SU-DHL-6 (cell line): ENCODE measurements around the gene CEP128.

Experiments used
- H2AFZ ChIP-seq: fragments of 200-600 bp; sonication (generic); 2 replicates; pipeline ENCODE4 v1.6.1; 2014; ENCODE audit warnings: low read depth, mild to moderate bottlenecking, moderate library complexity, mixed read lengths, antibody characterized with exemption, low read length; ENCODE audit not compliant: severe bottlenecking
- H3F3A ChIP-seq: fragments of 200-600 bp; shearing (Covaris generic); 2 replicates; pipeline ENCODE4 v1.6.0; 2016; ENCODE audit warnings: antibody characterized with exemption, mild to moderate bottlenecking; ENCODE audit not compliant: insufficient read depth
- H3K27ac ChIP-seq: fragments of 200-600 bp; sonication (generic); 2 replicates; pipeline ENCODE4 v1.5.1; 2016; ENCODE audit warnings: low read depth, mild to moderate bottlenecking, low read length, moderate library complexity, mixed read lengths
- H3K27me3 ChIP-seq: fragments of 200-600 bp; sonication (generic), shearing (Covaris generic); 2 replicates; pipeline ENCODE4 v1.6.0; 2014; ENCODE audit warnings: mild to moderate bottlenecking, low read length
- H3K36me3 ChIP-seq: fragments of 200-600 bp; sonication (generic); 2 replicates; pipeline ENCODE4 v1.6.1; 2014; ENCODE audit warnings: mild to moderate bottlenecking, low read length, mixed read lengths
- H3K4me2 ChIP-seq: fragments of 300-600, 200-600 bp; shearing (Covaris generic), sonication (generic); 2 replicates; pipeline ENCODE4 v1.6.0; 2014; ENCODE audit warnings: low read length, low read depth, mild to moderate bottlenecking; ENCODE audit not compliant: poor library complexity, severe bottlenecking
- H3K4me3 ChIP-seq: fragments of 200-600 bp; sonication (generic); 2 replicates; pipeline ENCODE4 v1.5.1; 2014; ENCODE audit warnings: antibody characterized with exemption, low read length, mild to moderate bottlenecking, mixed read lengths; ENCODE audit not compliant: insufficient read depth, poor library complexity, severe bottlenecking
- H3K79me2 ChIP-seq: fragments of 200-600 bp; sonication (generic); 2 replicates; pipeline ENCODE4 v1.6.1; 2014; ENCODE audit warnings: mild to moderate bottlenecking, low read length, moderate library complexity; ENCODE audit not compliant: insufficient read depth
- H3K9ac ChIP-seq: fragments of 200-600 bp; sonication (generic); 2 replicates; pipeline ENCODE4 v1.7.0; 2014; ENCODE audit warnings: mild to moderate bottlenecking, low read length
- H3K9me2 ChIP-seq: fragments of 200-600 bp; sonication (generic); replicated peaks from 2 replicates; pipeline ENCODE4 v1.6.1; 2014; ENCODE audit warnings: low read length; ENCODE audit not compliant: insufficient read depth
- H3K9me3 ChIP-seq: fragments of 200-600 bp; sonication (generic); 2 replicates; pipeline ENCODE4 v1.6.1; 2014; ENCODE audit warnings: low read length, mixed read lengths; ENCODE audit not compliant: insufficient read depth
- H4K20me1 ChIP-seq: fragments of 200-600 bp; sonication (generic); 2 replicates; pipeline ENCODE4 v1.6.1; 2014; ENCODE audit warnings: low read depth, mild to moderate bottlenecking, antibody characterized with exemption, low read length, moderate library complexity, mixed read lengths
- EZH2phosphoT487 ChIP-seq: fragments of 200-600 bp; sonication (generic), shearing (Covaris generic); conservative IDR thresholded peaks from 2 replicates; pipeline ENCODE4 v1.6.1; 2018; ENCODE audit warnings: mild to moderate bottlenecking, antibody characterized with exemption, low read length, moderate library complexity, mixed read lengths
- TF ChIP-seq, protein P1 (sequence below): fragments of 200-600 bp; sonication (generic); IDR thresholded peaks from one replicate; pipeline ENCODE4 v1.5.1; 2017; ENCODE audit warnings: antibody characterized with exemption, mild to moderate bottlenecking, low read length, moderate library complexity; ENCODE audit not compliant: insufficient read depth, poor library complexity, severe bottlenecking

CEP128 gene

DNA sequence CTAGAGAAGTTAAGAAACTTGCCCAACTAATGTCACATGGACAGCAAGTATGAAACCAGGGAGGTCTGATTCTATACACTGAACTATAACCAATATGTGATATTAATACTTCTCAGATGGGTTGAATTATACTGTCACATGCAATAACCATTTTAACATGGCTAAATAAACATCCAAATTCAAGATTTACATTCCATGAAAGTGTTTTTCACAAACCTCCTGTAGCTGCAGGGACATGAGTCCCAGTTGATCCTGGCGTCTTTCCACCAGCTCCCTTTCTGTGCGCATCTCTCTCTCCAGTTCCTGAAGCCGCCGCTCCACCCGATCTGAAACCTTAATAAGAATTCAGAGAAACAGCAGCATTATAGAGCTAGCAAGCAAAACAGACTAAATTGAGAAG lies 79.0 kb downstream of the CEP128 start:
- Histone ChIP-seq H3F3A (peaks cover 2% of the 10 kb centered on the region; the same call in 1 of the 2 replicates), H3K4me3 (no peak overlapping the region), H3K27ac (no peak overlapping the region), H3K79me2 (no peaks in the 10 kb centered on the region), H3K9me3 (no peaks in the 10 kb centered on the region), H4K20me1 (no peaks in the 10 kb centered on the region), H3K9me2 (no peaks in the 10 kb centered on the region), H3K9ac (no peak overlapping the region), H3K36me3 (peaks cover 3% of the 10 kb centered on the region; the same call in 1 of the 2 replicates), H3K4me2 (no peak overlapping the region), H3K27me3 (no peaks in the 10 kb centered on the region), H2AFZ (no peak overlapping the region)
- TF ChIP-seq, protein P1, sequence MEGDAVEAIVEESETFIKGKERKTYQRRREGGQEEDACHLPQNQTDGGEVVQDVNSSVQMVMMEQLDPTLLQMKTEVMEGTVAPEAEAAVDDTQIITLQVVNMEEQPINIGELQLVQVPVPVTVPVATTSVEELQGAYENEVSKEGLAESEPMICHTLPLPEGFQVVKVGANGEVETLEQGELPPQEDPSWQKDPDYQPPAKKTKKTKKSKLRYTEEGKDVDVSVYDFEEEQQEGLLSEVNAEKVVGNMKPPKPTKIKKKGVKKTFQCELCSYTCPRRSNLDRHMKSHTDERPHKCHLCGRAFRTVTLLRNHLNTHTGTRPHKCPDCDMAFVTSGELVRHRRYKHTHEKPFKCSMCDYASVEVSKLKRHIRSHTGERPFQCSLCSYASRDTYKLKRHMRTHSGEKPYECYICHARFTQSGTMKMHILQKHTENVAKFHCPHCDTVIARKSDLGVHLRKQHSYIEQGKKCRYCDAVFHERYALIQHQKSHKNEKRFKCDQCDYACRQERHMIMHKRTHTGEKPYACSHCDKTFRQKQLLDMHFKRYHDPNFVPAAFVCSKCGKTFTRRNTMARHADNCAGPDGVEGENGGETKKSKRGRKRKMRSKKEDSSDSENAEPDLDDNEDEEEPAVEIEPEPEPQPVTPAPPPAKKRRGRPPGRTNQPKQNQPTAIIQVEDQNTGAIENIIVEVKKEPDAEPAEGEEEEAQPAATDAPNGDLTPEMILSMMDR = no peak
- no peak for TF ChIP-seq EZH2phosphoT487

DNA sequence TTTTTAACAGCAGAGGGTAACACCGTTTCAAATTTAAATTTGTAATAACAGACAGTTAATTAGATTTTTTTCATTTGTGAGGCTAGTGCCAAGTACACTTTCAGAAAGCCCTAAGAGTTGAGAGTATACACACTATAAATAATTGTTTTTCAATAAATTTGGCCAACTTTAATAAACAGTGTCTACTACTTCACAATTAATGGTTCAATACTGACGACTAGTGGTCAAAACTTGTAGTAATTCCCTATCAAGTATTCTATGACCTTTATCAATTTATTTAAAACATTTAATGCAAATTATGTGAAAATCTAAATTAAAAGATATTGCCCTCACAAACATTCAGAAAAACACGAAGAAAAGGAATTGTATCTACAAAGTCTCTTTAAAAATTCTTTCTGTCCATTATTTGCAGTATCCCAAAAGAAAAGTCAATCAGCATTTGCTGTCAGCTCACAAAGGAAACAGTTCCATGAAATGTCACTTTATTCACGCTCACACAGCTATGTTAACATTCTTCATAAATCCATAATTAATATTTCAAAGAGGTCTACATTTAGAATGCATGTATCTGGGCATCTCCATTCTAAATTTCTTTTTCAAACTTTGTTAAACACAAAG lies 91.2 kb downstream of the CEP128 start:
- Histone ChIP-seq H3K9me3 (no peaks in the 10 kb centered on the region), H3K4me3 (no peak overlapping the region), H3K9me2 (no peaks in the 10 kb centered on the region), H2AFZ (no peak overlapping the region), H3K9ac (no peak overlapping the region), H3F3A (no peaks in the 10 kb centered on the region), H3K36me3 (no peaks in the 10 kb centered on the region), H3K27ac (no peak overlapping the region), H3K27me3 (no peaks in the 10 kb centered on the region), H4K20me1 (no peaks in the 10 kb centered on the region), H3K79me2 (no peaks in the 10 kb centered on the region), H3K4me2 (no peak overlapping the region)
- no peak for TF ChIP-seq EZH2phosphoT487
- TF ChIP-seq, protein P1 = peak; percentile 54

DNA sequence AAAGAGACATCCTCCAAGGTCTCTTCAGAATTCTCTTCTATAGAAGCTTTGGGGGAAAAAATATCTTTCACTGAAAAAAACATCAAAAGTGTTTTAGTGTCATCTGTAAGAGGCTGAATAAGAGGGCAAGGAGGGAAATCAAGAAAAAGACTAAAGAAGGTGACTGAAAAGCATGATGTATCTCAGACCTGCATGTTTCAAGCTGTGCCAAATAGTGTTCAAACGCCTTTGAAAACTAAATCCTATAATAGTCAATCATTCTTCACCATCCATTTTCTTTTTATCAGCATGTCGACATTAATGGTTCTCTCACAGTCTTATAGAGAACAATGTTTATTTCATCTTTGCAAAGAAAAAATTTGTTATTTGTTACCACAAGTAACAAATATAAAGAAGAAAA lies 94.5 kb downstream of the CEP128 start:
- H3K4me3 ChIP-seq = no peak overlapping the region
- no peaks in the 10 kb centered on the region for H4K20me1 ChIP-seq
- H3K9me3 ChIP-seq = no peaks in the 10 kb centered on the region
- H3K36me3 ChIP-seq = no peaks in the 10 kb centered on the region
- H3K9ac ChIP-seq = no peak overlapping the region
- no peaks in the 10 kb centered on the region for H3K9me2 ChIP-seq
- H3K27ac ChIP-seq = no peak overlapping the region
- TF ChIP-seq EZH2phosphoT487 = no peak
- TF ChIP-seq, protein P1 = no peak
- H3K79me2 ChIP-seq = no peaks in the 10 kb centered on the region
- H3K27me3 ChIP-seq = no peaks in the 10 kb centered on the region
- no peak overlapping the region for H3K4me2 ChIP-seq
- H2AFZ ChIP-seq = no peak overlapping the region
- H3F3A ChIP-seq = no peaks in the 10 kb centered on the region

DNA sequence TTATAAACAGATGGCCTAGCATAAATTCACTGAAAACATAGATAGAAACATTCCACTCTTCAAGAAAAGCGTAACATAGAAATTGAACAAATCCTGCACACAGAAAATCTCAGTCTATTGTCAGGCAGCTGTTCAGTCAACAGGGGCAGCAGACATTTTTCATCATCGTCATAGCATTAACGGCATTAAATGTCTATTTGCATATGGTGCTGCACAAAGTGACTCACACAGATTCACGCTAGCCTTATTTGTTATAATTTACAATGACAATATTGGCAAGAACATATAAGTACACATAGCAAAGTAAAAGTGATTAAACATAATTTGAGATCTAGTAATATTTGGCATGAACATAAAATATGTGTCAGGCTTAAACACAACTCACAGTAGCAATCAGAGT lies 95.7 kb downstream of the CEP128 start:
- no peak for TF ChIP-seq EZH2phosphoT487
- TF ChIP-seq, protein P1 = no peak
- H3K9me2 ChIP-seq = no peaks in the 10 kb centered on the region
- no peaks in the 10 kb centered on the region for H3K36me3 ChIP-seq
- no peaks in the 10 kb centered on the region for H3K79me2 ChIP-seq
- H3K27ac ChIP-seq = no peak overlapping the region
- no peak overlapping the region for H2AFZ ChIP-seq
- no peaks in the 10 kb centered on the region for H4K20me1 ChIP-seq
- no peak overlapping the region for H3K9ac ChIP-seq
- no peaks in the 10 kb centered on the region for H3K9me3 ChIP-seq
- no peak overlapping the region for H3K4me3 ChIP-seq
- no peaks in the 10 kb centered on the region for H3F3A ChIP-seq
- H3K4me2 ChIP-seq = no peak overlapping the region
- H3K27me3 ChIP-seq = no peaks in the 10 kb centered on the region
